ENCODE data around the gene BAZ1A. TPM values are rescaled to one million over a fixed set of nuclear protein-coding genes. Genes with fewer than 3 reads are reported as not detected.

Gene BAZ1A
- total RNA-seq, 2 donors from 2014 or later = 3.4 to 11.8 TPM

- H3K9me3 ChIP-seq = no peaks in the 10 kb centered on the region
- TF ChIP-seq CTCF (IDR thresholded peaks at IDR 0.05) = no peak
- peaks cover 5% of the 10 kb centered on the region for H3K36me3 ChIP-seq
- no peak overlapping the region for H3K4me3 ChIP-seq
- no peaks in the 10 kb centered on the region for H3K27me3 ChIP-seq
- H3K27ac ChIP-seq = no peak overlapping the region
- H3K4me1 ChIP-seq = no peaks in the 10 kb centered on the region
- no peak for DNase-seq (ENCODE audit: low spot score)
Measured at GRCh38 chr14:34865889-34866574, 9.1 kb downstream of the BAZ1A start.

- H3K4me1 ChIP-seq = no peaks in the 10 kb centered on the region
- no peak for TF ChIP-seq CTCF (IDR thresholded peaks at IDR 0.05)
- H3K27ac ChIP-seq = no peak overlapping the region
- no peaks in the 10 kb centered on the region for H3K27me3 ChIP-seq
- no peaks in the 10 kb centered on the region for H3K9me3 ChIP-seq
- DNase-seq (ENCODE audit: low spot score) = no peak
- H3K36me3 ChIP-seq = peaks cover 5% of the 10 kb centered on the region
- H3K4me3 ChIP-seq = no peak overlapping the region
Measured at GRCh38 chr14:34863844-34864243, 11.3 kb downstream of the BAZ1A start.

- Histone ChIP-seq H3K27me3 (no peaks in the 10 kb centered on the region), H3K36me3 (peaks cover 5% of the 10 kb centered on the region), H3K4me3 (no peak overlapping the region), H3K27ac (no peak overlapping the region), H3K9me3 (no peaks in the 10 kb centered on the region), H3K4me1 (no peaks in the 10 kb centered on the region)
- no peak for TF ChIP-seq CTCF (IDR thresholded peaks at IDR 0.05)
- no peak for DNase-seq (ENCODE audit: low spot score)
Measured at GRCh38 chr14:34858765-34859164, 16.4 kb downstream of the BAZ1A start.

DNA sequence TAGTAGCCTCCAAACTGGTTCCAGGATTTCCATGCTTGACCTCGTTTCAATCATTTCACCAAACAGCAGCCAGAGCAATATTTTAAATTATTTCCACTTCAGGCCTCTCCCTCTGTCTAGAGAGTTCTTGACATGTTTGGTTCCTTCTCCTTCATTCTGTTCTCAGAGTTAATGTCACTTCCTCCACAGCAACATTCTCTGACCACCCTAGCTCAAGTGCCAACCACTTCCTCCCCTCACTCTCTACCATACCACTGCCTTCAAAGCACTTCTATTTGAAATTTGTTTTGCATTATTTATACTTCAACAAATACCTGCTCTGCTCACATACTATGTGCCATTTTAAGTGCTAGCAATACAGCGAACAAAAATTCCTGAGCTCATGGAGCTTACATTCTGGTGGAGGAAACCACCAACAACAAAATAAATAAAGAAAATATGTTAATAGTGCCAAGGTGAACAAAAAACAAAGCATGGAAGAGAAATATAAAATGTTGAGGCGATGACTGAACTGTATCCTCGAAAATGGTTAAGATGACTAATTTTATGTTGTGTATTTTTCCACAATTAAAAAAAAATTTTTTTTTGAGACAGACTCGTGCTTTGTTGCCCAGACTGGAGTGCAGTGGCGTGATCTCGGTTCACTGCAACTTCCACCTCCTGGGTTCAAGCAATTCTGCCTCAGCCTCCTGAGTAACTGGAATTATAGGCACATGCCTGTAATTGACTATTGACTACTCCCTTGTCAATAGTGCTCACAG, 17.3 kb downstream of the BAZ1A start:
- TF ChIP-seq CTCF (IDR thresholded peaks at IDR 0.05) = no peak
- Histone ChIP-seq H3K27me3 (no peaks in the 10 kb centered on the region), H3K4me1 (no peaks in the 10 kb centered on the region), H3K36me3 (peaks cover 5% of the 10 kb centered on the region), H3K4me3 (no peak overlapping the region), H3K9me3 (no peaks in the 10 kb centered on the region), H3K27ac (no peak overlapping the region)
- no peak for DNase-seq (ENCODE audit: low spot score)

DNA sequence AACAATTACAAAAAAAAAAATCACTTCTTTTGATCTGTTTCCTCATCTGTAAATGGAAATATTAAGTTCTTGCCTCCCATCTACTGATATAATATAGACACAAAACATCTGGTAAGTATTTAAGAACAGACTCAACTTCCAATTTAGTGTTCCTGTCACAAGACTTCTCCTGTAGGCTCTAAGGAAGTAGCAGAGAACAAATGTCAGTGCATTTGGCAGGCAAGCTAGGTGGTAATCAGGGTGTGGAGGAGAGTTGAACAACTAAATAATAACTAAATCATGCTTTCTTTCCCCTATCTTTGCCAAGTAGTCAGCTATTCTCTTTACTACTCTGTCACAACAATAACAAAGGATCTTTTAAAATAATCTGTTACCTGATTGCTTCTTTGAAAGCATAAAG, 22.1 kb downstream of the BAZ1A start:
- Histone ChIP-seq H3K4me1 (no peaks in the 10 kb centered on the region), H3K9me3 (no peaks in the 10 kb centered on the region), H3K4me3 (no peak overlapping the region), H3K27me3 (no peaks in the 10 kb centered on the region), H3K36me3 (no peaks in the 10 kb centered on the region), H3K27ac (no peak overlapping the region)
- no peak for TF ChIP-seq CTCF (IDR thresholded peaks at IDR 0.05)
- DNase-seq (ENCODE audit: low spot score) = no peak

All from right atrium auricular region (tissue), 2 donors.